ENCODE results near the gene UCN.

DNA sequence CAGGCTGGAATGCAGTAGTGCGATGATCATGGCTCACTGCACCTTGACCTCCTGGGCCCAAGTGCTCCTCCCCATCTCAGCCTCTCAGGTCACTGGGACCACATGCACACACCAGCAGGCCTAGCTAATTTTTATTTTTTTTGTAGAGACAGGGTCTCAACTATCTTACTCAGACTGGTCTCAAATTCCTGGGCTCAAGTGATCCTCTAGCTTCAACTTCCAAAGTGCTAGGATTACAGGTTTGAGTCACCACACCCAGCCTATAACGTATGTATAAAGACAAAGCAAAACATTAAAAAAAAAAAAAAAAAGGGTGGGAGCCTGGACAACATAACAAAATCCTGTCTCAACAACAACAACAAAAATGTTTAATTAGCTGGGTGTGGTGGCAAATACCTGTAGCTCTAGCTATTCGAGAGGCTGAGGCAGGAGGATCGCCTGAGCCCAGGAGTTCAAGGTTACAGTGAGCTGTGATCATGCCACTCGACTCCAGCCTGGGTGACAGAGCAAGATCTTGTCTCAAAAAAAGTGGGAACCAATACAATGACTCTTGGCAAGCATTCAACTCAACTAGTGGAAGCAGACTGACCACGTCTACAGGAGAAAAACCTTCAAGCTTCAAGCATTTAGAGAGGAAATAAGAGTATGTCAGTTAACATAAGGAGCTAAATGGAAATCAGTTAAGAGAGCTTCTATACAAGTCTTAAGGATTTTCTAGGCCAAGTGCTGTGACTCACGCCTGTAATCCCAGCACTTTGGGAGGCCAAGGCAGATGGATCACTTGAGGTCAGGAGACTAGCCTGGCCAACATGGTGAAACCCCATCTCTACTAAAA lies 45.7 kb upstream of the UCN start:
- TF ChIP-seq, protein P1, sequence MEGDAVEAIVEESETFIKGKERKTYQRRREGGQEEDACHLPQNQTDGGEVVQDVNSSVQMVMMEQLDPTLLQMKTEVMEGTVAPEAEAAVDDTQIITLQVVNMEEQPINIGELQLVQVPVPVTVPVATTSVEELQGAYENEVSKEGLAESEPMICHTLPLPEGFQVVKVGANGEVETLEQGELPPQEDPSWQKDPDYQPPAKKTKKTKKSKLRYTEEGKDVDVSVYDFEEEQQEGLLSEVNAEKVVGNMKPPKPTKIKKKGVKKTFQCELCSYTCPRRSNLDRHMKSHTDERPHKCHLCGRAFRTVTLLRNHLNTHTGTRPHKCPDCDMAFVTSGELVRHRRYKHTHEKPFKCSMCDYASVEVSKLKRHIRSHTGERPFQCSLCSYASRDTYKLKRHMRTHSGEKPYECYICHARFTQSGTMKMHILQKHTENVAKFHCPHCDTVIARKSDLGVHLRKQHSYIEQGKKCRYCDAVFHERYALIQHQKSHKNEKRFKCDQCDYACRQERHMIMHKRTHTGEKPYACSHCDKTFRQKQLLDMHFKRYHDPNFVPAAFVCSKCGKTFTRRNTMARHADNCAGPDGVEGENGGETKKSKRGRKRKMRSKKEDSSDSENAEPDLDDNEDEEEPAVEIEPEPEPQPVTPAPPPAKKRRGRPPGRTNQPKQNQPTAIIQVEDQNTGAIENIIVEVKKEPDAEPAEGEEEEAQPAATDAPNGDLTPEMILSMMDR (IDR thresholded peaks at IDR 0.05; ENCODE audit: extremely low read depth in 1 of 2, insufficient read depth in 1 of 2, low read depth in 1 of 2, low read length in 2 of 2) = no peak
- TF ChIP-seq POLR2A (IDR thresholded peaks at IDR 0.05; ENCODE audit: low read depth, low read length) (no peak), EZH2 (IDR thresholded peaks at IDR 0.05; ENCODE audit: borderline replicate concordance, low read depth, low read length, severe bottlenecking) (no peak)

Data from endothelial cell of umbilical vein (primary cell).